Karpas-422 (cell line): ENCODE data around the gene PIPOX. TPM values are rescaled to one million over a fixed set of nuclear protein-coding genes. Genes with fewer than 3 reads are reported as not detected.

Source experiments
- DNase-seq: peaks from one replicate; pipeline ENCODE4 v3.0.0-alpha.2; 2015
- H2AFZ ChIP-seq: fragments of 200-600 bp; sonication (generic); 2 replicates; pipeline ENCODE4 v1.6.1; 2014; ENCODE audit warnings: antibody characterized with exemption, low read length, mixed read lengths
- H3K27ac ChIP-seq: fragments of 200-600 bp; sonication (generic); 2 replicates; pipeline ENCODE4 v1.5.1; 2014; ENCODE audit warnings: mild to moderate bottlenecking, low read length, moderate library complexity
- H3K27me3 ChIP-seq: fragments of 200-600 bp; sonication (generic); 2 replicates; pipeline ENCODE4 v1.6.1; 2014; ENCODE audit warnings: low read length, mixed read lengths
- H3K36me3 ChIP-seq: fragments of 200-600 bp; sonication (generic); 2 replicates; pipeline ENCODE4 v1.6.1; 2014; ENCODE audit warnings: low read length, mixed read lengths; ENCODE audit not compliant: insufficient read depth
- H3K4me1 ChIP-seq: fragments of 200-600 bp; sonication (generic); 2 replicates; pipeline ENCODE4 v1.6.1; 2014; ENCODE audit warnings: mild to moderate bottlenecking, low read length, mixed read lengths
- H3K4me2 ChIP-seq: fragments of 200-600 bp; sonication (generic); 2 replicates; pipeline ENCODE4 v1.6.1; 2014; ENCODE audit warnings: low read length, low read depth, mild to moderate bottlenecking; ENCODE audit not compliant: poor library complexity, severe bottlenecking
- H3K4me3 ChIP-seq: fragments of 200-600 bp; sonication (generic); 2 replicates; pipeline ENCODE4 v1.5.1; 2014; ENCODE audit warnings: mild to moderate bottlenecking, antibody characterized with exemption, low read length, mixed read lengths
- H3K79me2 ChIP-seq: fragments of 200-600 bp; sonication (generic); 2 replicates; pipeline ENCODE4 v1.6.1; 2014; ENCODE audit warnings: mild to moderate bottlenecking, low read length, mixed read lengths
- H3K9ac ChIP-seq: fragments of 200-600 bp; sonication (generic); 2 replicates; pipeline ENCODE4 v1.6.0; 2014; ENCODE audit warnings: low read length
- H3K9me2 ChIP-seq: fragments of 200-600 bp; sonication (generic), shearing (Covaris generic); replicated peaks from 2 replicates; pipeline ENCODE4 v1.6.0; 2014; ENCODE audit warnings: mild to moderate bottlenecking, low read length, moderate library complexity; ENCODE audit not compliant: insufficient read depth
- H3K9me3 ChIP-seq: fragments of 300-700, 200-600 bp; sonication (generic); 2 replicates; pipeline ENCODE4 v1.6.1; 2014; ENCODE audit warnings: low read length, mixed read lengths
- H4K20me1 ChIP-seq: fragments of 200-600 bp; sonication (generic); 2 replicates; pipeline ENCODE4 v1.6.1; 2014; ENCODE audit warnings: mild to moderate bottlenecking, antibody characterized with exemption, low read length, low read depth; ENCODE audit not compliant: insufficient read depth
- total RNA-seq: library from RNA; depleted of rRNA; stranded (reverse); fragments of >200 nt; shearing (Covaris generic); gene quantifications from 2 replicates; pipeline ENCODE4 v1.2.3, GENCODE V29; 2014; ENCODE audit warnings: low replicate concordance

PIPOX gene
- total RNA-seq, 1 experiment from 2014 or later: 7.2 TPM

GRCh38 chr17:29031488-29031887 lies 11.5 kb upstream of the PIPOX start:
- H3K9me2 ChIP-seq: no peaks in the 10 kb centered on the region
- H3K36me3 ChIP-seq: no peaks in the 10 kb centered on the region
- no peak overlapping the region for H3K27ac ChIP-seq
- H3K4me1 ChIP-seq: no peaks in the 10 kb centered on the region
- H3K27me3 ChIP-seq: peaks cover 5% of the 10 kb centered on the region; the same call in 1 of the 2 replicates
- H3K9ac ChIP-seq: no peak overlapping the region
- no peak overlapping the region for H3K4me3 ChIP-seq
- H3K9me3 ChIP-seq: 0 out of 2 replicates have a peak, but pooled peaks cover 4% of the 10 kb centered on the region
- no peak for DNase-seq
- H2AFZ ChIP-seq: no peak overlapping the region
- H3K79me2 ChIP-seq: no peaks in the 10 kb centered on the region
- H4K20me1 ChIP-seq: no peaks in the 10 kb centered on the region
- no peak overlapping the region for H3K4me2 ChIP-seq

GRCh38 chr17:29032013-29032856 lies 10.7 kb upstream of the PIPOX start:
- Histone ChIP-seq H3K9me2 (no peaks in the 10 kb centered on the region), H3K27ac (no peak overlapping the region), H4K20me1 (no peaks in the 10 kb centered on the region), H3K9ac (no peak overlapping the region), H3K27me3 (peaks cover 5% of the 10 kb centered on the region; the same call in 1 of the 2 replicates), H3K36me3 (no peaks in the 10 kb centered on the region), H3K9me3 (0 out of 2 replicates have a peak, but pooled peaks cover 4% of the 10 kb centered on the region), H3K4me3 (no peak overlapping the region), H2AFZ (no peak overlapping the region), H3K4me1 (no peaks in the 10 kb centered on the region), H3K79me2 (no peaks in the 10 kb centered on the region), H3K4me2 (no peak overlapping the region)
- DNase-seq: no peak

- no peak overlapping the region for H2AFZ ChIP-seq
- H3K9me3 ChIP-seq: 0 out of 2 replicates have a peak, but pooled peaks cover 4% of the 10 kb centered on the region
- H3K9ac ChIP-seq: no peak overlapping the region
- H3K36me3 ChIP-seq: no peaks in the 10 kb centered on the region
- H4K20me1 ChIP-seq: no peaks in the 10 kb centered on the region
- no peaks in the 10 kb centered on the region for H3K9me2 ChIP-seq
- H3K4me1 ChIP-seq: no peaks in the 10 kb centered on the region
- peaks cover 5% of the 10 kb centered on the region; the same call in 1 of the 2 replicates for H3K27me3 ChIP-seq
- DNase-seq: no peak
- H3K27ac ChIP-seq: no peak overlapping the region
- H3K4me3 ChIP-seq: no peak overlapping the region
- H3K4me2 ChIP-seq: no peak overlapping the region
- no peaks in the 10 kb centered on the region for H3K79me2 ChIP-seq
Observed at GRCh38 chr17:29032857-29033197, 10.1 kb upstream of the PIPOX start.

- Histone ChIP-seq H3K36me3 (no peaks in the 10 kb centered on the region), H3K27ac (no peak overlapping the region), H3K9me3 (0 out of 2 replicates have a peak, but pooled peaks cover 4% of the 10 kb centered on the region), H3K4me1 (no peaks in the 10 kb centered on the region), H3K4me2 (no peak overlapping the region), H4K20me1 (no peaks in the 10 kb centered on the region), H2AFZ (no peak overlapping the region), H3K9me2 (no peaks in the 10 kb centered on the region), H3K4me3 (no peak overlapping the region), H3K9ac (no peak overlapping the region), H3K79me2 (no peaks in the 10 kb centered on the region), H3K27me3 (peaks cover 5% of the 10 kb centered on the region; the same call in 1 of the 2 replicates)
- no peak for DNase-seq
Observed at GRCh38 chr17:29034510-29034909, 8.4 kb upstream of the PIPOX start.

GRCh38 chr17:29036584-29036983 lies 6.4 kb upstream of the PIPOX start:
- Histone ChIP-seq H3K4me2 (no peak overlapping the region), H3K36me3 (no peaks in the 10 kb centered on the region), H3K4me3 (no peak overlapping the region), H4K20me1 (no peaks in the 10 kb centered on the region), H3K9ac (no peak overlapping the region), H3K9me2 (no peaks in the 10 kb centered on the region), H3K9me3 (0 out of 2 replicates have a peak, but pooled peaks cover 4% of the 10 kb centered on the region), H3K4me1 (no peaks in the 10 kb centered on the region), H2AFZ (no peak overlapping the region), H3K79me2 (no peaks in the 10 kb centered on the region), H3K27ac (no peak overlapping the region), H3K27me3 (peaks cover 5% of the 10 kb centered on the region; the same call in 1 of the 2 replicates)
- DNase-seq: peak; percentile 52

GRCh38 chr17:29037739-29038084 lies 5.2 kb upstream of the PIPOX start:
- no peak overlapping the region for H3K4me2 ChIP-seq
- H3K27me3 ChIP-seq: peaks cover 5% of the 10 kb centered on the region; the same call in 1 of the 2 replicates
- H3K4me3 ChIP-seq: no peak overlapping the region

GRCh38 chr17:29038085-29038795 lies 4.7 kb upstream of the PIPOX start:
- Histone ChIP-seq H3K4me2 (no peak overlapping the region), H4K20me1 (no peaks in the 10 kb centered on the region), H3K79me2 (no peaks in the 10 kb centered on the region), H3K27me3 (peaks cover 5% of the 10 kb centered on the region; the same call in 1 of the 2 replicates), H3K27ac (no peak overlapping the region), H3K9me2 (no peaks in the 10 kb centered on the region), H2AFZ (no peak overlapping the region), H3K4me1 (peaks cover 9% of the 10 kb centered on the region), H3K9me3 (0 out of 2 replicates have a peak, but pooled peaks cover 4% of the 10 kb centered on the region), H3K4me3 (no peak overlapping the region), H3K9ac (no peak overlapping the region), H3K36me3 (no peaks in the 10 kb centered on the region)
- no peak for DNase-seq

More at GRCh38 chr17:29037739-29038084, 5.2 kb upstream of the PIPOX start:
- H3K4me1 ChIP-seq: peaks cover 4% of the 10 kb centered on the region
- DNase-seq: no peak
- H3K9ac ChIP-seq: no peak overlapping the region
- H4K20me1 ChIP-seq: no peaks in the 10 kb centered on the region
- no peak overlapping the region for H3K27ac ChIP-seq
- no peaks in the 10 kb centered on the region for H3K9me2 ChIP-seq
- H3K79me2 ChIP-seq: no peaks in the 10 kb centered on the region
- H3K9me3 ChIP-seq: 0 out of 2 replicates have a peak, but pooled peaks cover 4% of the 10 kb centered on the region
- H2AFZ ChIP-seq: no peak overlapping the region
- H3K36me3 ChIP-seq: no peaks in the 10 kb centered on the region
